Uterus (tissue), 2 donors: ENCODE data around the gene RFX2.

Experiments used
- CTCF ChIP-seq, 4 experiments: fragments of 200-600 bp in 2 of 4; fragments of 450-650 bp in 2 of 4; sonication (generic) in 2 of 4; IDR thresholded peaks; one replicate each; pipeline ENCODE4 v1.5.1; 2016 to 2019; ENCODE audit warnings: antibody characterized with exemption in 4 of 4, mild to moderate bottlenecking in 2 of 4, moderate library complexity in 1 of 4
- POLR2A ChIP-seq, 2 donors: fragments of 450-650 bp; IDR thresholded peaks; one replicate each; pipeline ENCODE4 v1.6.1; 2016; ENCODE audit warnings: antibody characterized with exemption in 2 of 2, mild to moderate bottlenecking in 1 of 2, moderate library complexity in 1 of 2

GRCh38 chr19:5988517-5989387 is 121.5 kb downstream of the RFX2 start:
- TF ChIP-seq CTCF (IDR thresholded peaks at IDR 0.05) (no peak), POLR2A (IDR thresholded peaks at IDR 0.05) (no peak)
